Hematopoietic multipotent progenitor cell treated with erythropoietin and hydrocortisone succinate and interleukin-3 and kit ligand, for 17 days (in vitro differentiated cells): ENCODE results near the gene RAB9B.
"Not testable (repeated sequence)": the region's sequence is repeated elsewhere in the genome, so short reads cannot be mapped to it uniquely, and the experiment has no call there.

Experiments
- DNase-seq: peaks from one replicate; pipeline ENCODE4 v3.0.0-alpha.2; 2015; ENCODE audit warnings: low spot score

RAB9B gene

GRCh38 chrX:103831803-103832544 is at the start of gene RAB9B:
RAB9B (minus strand) TSS chrX:103832257; CDS start chrX:103825784, 6,473 bp downstream.
- DNase-seq = no peak

GRCh38 chrX:103879339-103879738 is 47.3 kb upstream of the RAB9B start:
- DNase-seq = no peak

- DNase-seq = no peak
Observed at GRCh38 chrX:103878466-103879122, 46.5 kb upstream of the RAB9B start.

GRCh38 chrX:103877571-103877970 is 45.5 kb upstream of the RAB9B start:
- DNase-seq = no peak

GRCh38 chrX:103864886-103865534 is 33.0 kb upstream of the RAB9B start:
- no peak for DNase-seq

- DNase-seq = no peak
Observed at GRCh38 chrX:103864149-103864548, 32.1 kb upstream of the RAB9B start.

- DNase-seq = no peak
Observed at GRCh38 chrX:103861200-103861599, 29.1 kb upstream of the RAB9B start.

GRCh38 chrX:103849558-103849957 is 17.5 kb upstream of the RAB9B start:
- no peak for DNase-seq

GRCh38 chrX:103847174-103847870 is 15.3 kb upstream of the RAB9B start:
- no peak for DNase-seq

GRCh38 chrX:103846386-103846785 is 14.3 kb upstream of the RAB9B start:
- DNase-seq = no peak

- peak; percentile 44 for DNase-seq
Observed at GRCh38 chrX:103845165-103845653, 13.2 kb upstream of the RAB9B start.

- no peak for DNase-seq
Observed at GRCh38 chrX:103839404-103839803, 7.3 kb upstream of the RAB9B start.

- peak; percentile 5 for DNase-seq
Observed at GRCh38 chrX:103831342-103831802, 685 bp downstream of the RAB9B start.

GRCh38 chrX:103830848-103831247 is 1.2 kb downstream of the RAB9B start:
- no peak for DNase-seq

GRCh38 chrX:103828529-103828928 is 3.5 kb downstream of the RAB9B start:
- DNase-seq = no peak

GRCh38 chrX:103825881-103826280 is 6.2 kb downstream of the RAB9B start:
- no peak for DNase-seq

- no peak for DNase-seq
Observed at GRCh38 chrX:103823591-103823990, 8.5 kb downstream of the RAB9B start.

- not testable (repeated sequence) for DNase-seq
Observed at GRCh38 chrX:103820802-103821201, 11.3 kb downstream of the RAB9B start.

GRCh38 chrX:103818842-103819619 is 13.0 kb downstream of the RAB9B start:
- DNase-seq = no peak

GRCh38 chrX:103817502-103817901 is 14.6 kb downstream of the RAB9B start:
- DNase-seq = peak; percentile 66

- DNase-seq = not testable (repeated sequence)
Observed at GRCh38 chrX:103817101-103817500, 15.0 kb downstream of the RAB9B start.
